ENCODE results near the gene YES1. TPM values are rescaled to one million over a fixed set of nuclear protein-coding genes. Genes with fewer than 3 reads are reported as not detected.

The YES1 gene
- polyA plus RNA-seq, 1 experiment: 11.3 TPM

DNA sequence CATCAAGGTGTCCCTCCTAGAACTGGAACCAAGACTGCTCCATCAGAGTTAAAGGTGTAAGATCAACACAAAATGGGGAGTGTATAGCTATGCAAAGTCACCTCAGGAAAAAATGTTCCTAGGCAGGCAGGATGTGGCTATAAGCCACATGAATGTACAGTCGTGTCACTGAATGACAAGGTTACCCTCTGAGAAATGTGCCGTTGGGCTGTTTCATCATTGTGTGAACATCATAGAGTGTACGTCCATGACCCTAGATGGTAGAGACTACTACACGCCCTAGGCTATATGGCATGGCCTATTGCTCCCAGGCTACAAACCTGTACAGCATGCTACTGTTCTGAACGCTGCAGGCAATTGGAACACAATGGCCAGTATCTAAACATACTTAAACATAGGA is 130.1 kb downstream of the YES1 start:
- CTCF ChIA-PET: no interaction called here
- TF ChIP-seq, protein P1, sequence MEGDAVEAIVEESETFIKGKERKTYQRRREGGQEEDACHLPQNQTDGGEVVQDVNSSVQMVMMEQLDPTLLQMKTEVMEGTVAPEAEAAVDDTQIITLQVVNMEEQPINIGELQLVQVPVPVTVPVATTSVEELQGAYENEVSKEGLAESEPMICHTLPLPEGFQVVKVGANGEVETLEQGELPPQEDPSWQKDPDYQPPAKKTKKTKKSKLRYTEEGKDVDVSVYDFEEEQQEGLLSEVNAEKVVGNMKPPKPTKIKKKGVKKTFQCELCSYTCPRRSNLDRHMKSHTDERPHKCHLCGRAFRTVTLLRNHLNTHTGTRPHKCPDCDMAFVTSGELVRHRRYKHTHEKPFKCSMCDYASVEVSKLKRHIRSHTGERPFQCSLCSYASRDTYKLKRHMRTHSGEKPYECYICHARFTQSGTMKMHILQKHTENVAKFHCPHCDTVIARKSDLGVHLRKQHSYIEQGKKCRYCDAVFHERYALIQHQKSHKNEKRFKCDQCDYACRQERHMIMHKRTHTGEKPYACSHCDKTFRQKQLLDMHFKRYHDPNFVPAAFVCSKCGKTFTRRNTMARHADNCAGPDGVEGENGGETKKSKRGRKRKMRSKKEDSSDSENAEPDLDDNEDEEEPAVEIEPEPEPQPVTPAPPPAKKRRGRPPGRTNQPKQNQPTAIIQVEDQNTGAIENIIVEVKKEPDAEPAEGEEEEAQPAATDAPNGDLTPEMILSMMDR (IDR thresholded peaks at IDR 0.05; ENCODE audit: insufficient read depth, low read depth, low read length): no peak
- Histone ChIP-seq H3K36me3 (ENCODE audit: control insufficient read depth, insufficient read depth, low read length) (peaks cover 5% of the 10 kb centered on the region), H3K4me3 (ENCODE audit: low read depth, low read length) (no peak overlapping the region), H3K27me3 (ENCODE audit: control insufficient read depth, insufficient read depth, low read length) (no peaks in the 10 kb centered on the region)
- no peak for DNase-seq (ENCODE audit: low read depth)
- POLR2A ChIA-PET: no interaction called here

DNA sequence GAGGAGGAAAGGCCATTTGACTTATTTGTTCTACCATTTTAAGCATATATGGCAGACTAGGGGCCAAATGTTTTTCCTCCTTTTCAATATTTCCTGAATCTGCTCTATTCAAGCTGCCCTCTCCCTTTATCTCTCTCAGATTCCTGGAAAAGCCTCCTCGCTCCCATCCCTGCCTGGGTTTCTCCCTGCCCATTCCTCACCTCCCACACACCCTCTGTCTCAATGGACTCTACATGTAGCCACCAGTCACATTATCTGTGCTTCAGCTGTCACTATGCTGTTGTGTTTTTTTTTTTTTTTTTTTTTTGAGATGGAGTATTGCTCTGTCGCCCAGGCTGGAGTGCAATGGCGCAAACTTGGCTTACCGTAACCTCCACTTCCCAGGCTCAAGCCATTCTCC is 131.7 kb downstream of the YES1 start:
- Histone ChIP-seq H3K27me3 (ENCODE audit: control insufficient read depth, insufficient read depth, low read length) (no peaks in the 10 kb centered on the region), H3K36me3 (ENCODE audit: control insufficient read depth, insufficient read depth, low read length) (peaks cover 3% of the 10 kb centered on the region), H3K4me3 (ENCODE audit: low read depth, low read length) (no peak overlapping the region)
- CTCF ChIA-PET: interaction anchor here (1.7 kb wide), 1 partner anchor 10 kb away, joined by 8 read pairs; no protein-coding TSS in a partner anchor
- TF ChIP-seq, protein P1 (IDR thresholded peaks at IDR 0.05; ENCODE audit: insufficient read depth, low read depth, low read length): no peak
- no peak for DNase-seq (ENCODE audit: low read depth)
- POLR2A ChIA-PET: no interaction called here

DNA sequence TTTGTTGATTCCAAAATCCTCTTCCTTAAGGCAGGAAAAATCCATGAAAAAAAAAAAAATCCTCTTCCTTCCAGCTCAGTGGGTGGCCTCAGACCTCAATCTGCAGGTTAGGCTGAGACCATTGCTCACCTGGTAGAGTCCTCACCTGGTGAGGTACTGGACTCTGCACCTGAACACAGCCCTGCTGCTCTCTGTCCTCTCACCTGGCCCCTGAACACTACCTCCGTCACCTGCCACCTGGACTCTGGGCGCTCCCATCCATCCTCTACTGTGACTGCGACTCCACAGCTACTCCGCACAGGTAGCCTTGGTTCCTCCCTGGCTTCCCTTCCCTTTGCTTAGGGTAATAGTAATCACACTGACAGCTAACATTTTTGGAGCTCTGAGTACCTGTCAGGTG is 132.5 kb downstream of the YES1 start:
- CTCF ChIA-PET: interaction anchor here (1.1 to 1.7 kb wide), 2 partner anchors 10 to 152 kb away, joined by 3 to 8 read pairs; no protein-coding TSS in a partner anchor
- DNase-seq (ENCODE audit: low read depth): no peak
- Histone ChIP-seq H3K36me3 (ENCODE audit: control insufficient read depth, insufficient read depth, low read length) (peaks cover 8% of the 10 kb centered on the region), H3K27me3 (ENCODE audit: control insufficient read depth, insufficient read depth, low read length) (no peaks in the 10 kb centered on the region), H3K4me3 (ENCODE audit: low read depth, low read length) (no peak overlapping the region)
- POLR2A ChIA-PET: no interaction called here
- TF ChIP-seq, protein P1 (IDR thresholded peaks at IDR 0.05; ENCODE audit: insufficient read depth, low read depth, low read length): no peak

DNA sequence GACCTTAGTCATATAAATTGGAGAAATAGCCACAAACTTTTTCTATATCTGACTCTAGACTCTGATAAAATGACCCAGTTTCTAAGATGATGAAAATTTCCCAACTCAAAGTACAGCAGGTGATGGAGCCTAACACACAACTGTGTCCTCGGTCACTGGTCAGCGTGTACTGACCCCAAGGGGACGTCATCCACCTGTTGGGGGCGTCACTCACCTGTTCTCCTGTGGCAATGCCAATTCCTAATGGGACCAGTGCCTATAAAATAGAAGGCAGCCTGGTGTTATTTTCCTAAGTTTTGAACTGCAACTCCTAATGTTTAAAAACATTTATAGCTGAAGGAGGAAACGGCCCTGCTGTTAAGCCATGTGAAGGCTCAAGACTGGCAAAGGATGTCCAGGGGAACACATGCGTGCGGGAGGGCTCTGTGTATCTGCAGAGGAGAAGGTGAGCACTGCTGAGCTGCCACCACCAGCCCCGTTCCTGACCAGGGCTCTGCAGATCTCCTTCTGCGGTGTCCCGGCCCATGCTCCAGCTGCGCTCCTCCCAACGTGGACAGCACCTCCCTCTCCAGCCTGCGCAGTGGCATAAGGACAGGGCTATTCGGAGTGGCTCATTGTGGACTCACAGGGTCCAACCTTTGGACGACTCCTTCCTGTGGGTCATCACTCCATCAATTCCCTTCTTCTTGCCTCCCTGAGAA is 133.4 kb downstream of the YES1 start:
- TF ChIP-seq, protein P1 (IDR thresholded peaks at IDR 0.05; ENCODE audit: insufficient read depth, low read depth, low read length): no peak
- ChIA-PET CTCF (interaction anchor here (1.1 kb wide), 1 partner anchor 153 kb away, joined by 3 read pairs; no protein-coding TSS in a partner anchor), POLR2A (no interaction called here)
- Histone ChIP-seq H3K4me3 (ENCODE audit: low read depth, low read length) (no peak overlapping the region), H3K36me3 (ENCODE audit: control insufficient read depth, insufficient read depth, low read length) (peaks cover 8% of the 10 kb centered on the region), H3K27me3 (ENCODE audit: control insufficient read depth, insufficient read depth, low read length) (no peaks in the 10 kb centered on the region)
- DNase-seq (ENCODE audit: low read depth): no peak

DNA sequence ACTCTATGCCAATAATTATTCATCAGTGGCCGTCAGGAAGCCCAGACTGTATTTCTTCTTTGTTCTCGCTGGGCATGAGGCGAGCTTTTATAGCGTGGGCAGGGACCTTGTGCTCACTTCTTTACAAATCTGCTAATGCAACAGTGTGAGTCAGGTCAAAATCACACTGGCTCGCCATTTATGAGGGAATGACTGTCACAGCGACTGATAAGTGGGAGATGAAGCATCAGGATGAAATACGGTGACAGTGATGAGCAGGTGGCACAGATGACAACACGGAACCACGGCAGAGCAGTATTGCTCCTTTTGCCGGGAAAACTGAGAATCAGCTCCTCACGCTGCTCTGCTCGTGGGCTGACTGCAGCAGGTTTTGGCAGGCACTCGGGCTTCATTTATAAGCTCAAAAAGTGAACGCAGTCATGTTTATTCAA is 134.1 kb downstream of the YES1 start:
- no peak for DNase-seq (ENCODE audit: low read depth)
- no peak overlapping the region for H3K4me3 ChIP-seq (ENCODE audit: low read depth, low read length)
- H3K36me3 ChIP-seq (ENCODE audit: control insufficient read depth, insufficient read depth, low read length): peaks cover 8% of the 10 kb centered on the region
- H3K27me3 ChIP-seq (ENCODE audit: control insufficient read depth, insufficient read depth, low read length): no peaks in the 10 kb centered on the region
- ChIA-PET CTCF (no interaction called here), POLR2A (no interaction called here)
- TF ChIP-seq, protein P1 (IDR thresholded peaks at IDR 0.05; ENCODE audit: insufficient read depth, low read depth, low read length): no peak

Data from BJ (cell line).